HEK293 (cell line): ENCODE results near the gene ZCCHC14.

Experiments used
- CTCF ChIA-PET: fragments of 350-600 bp; formaldehyde crosslinking; extraction: SDS; loops from one replicate; lab custom pipeline; 2021; ENCODE audit warnings: antibody characterized with exemption; lab: Yijun Ruan, JAX
- POLR2A ChIA-PET: fragments of 300-600 bp; formaldehyde crosslinking; extraction: SDS; loops from one replicate; lab custom pipeline; 2020; ENCODE audit warnings: antibody characterized with exemption, inconsistent platforms; lab: Yijun Ruan, JAX
- H3K27ac ChIP-seq: fragments of 200-500 bp; sonication (Bioruptor generic); 2 replicates; pipeline ENCODE4 v1.5.1; 2014; ENCODE audit warnings: low read depth, low read length, control low read depth, inconsistent platforms; ENCODE audit errors: extremely low read depth
- H3K36me3 ChIP-seq, 2 experiments: fragments of 200-500 bp in 1 of 2; sonication (Bioruptor generic) in 1 of 2; 1 replicate in 1 of 2; 2 replicates in 1 of 2; pipeline ENCODE4 v1.5.1; 2014 to 2017; ENCODE audit warnings: inconsistent platforms in 2 of 2, low read length in 2 of 2; ENCODE audit not compliant: control insufficient read depth in 2 of 2, insufficient read depth in 1 of 2
- H3K4me1 ChIP-seq: fragments of 200-500 bp; sonication (Bioruptor generic); 2 replicates; pipeline ENCODE4 v1.5.1; 2014; ENCODE audit warnings: mild to moderate bottlenecking, low read length, inconsistent platforms; ENCODE audit not compliant: control insufficient read depth, insufficient read depth
- H3K4me3 ChIP-seq: 2 replicates; pipeline ENCODE4 v1.5.1; 2011; ENCODE audit warnings: low read depth, mild to moderate bottlenecking, control low read depth, low read length, moderate library complexity
- H3K9me3 ChIP-seq: fragments of 200-500 bp; sonication (Bioruptor generic); 2 replicates; pipeline ENCODE4 v1.5.1; 2014; ENCODE audit warnings: low read depth, low read length, inconsistent platforms; ENCODE audit not compliant: control insufficient read depth, insufficient read depth
- CTCF ChIP-seq: fragments of 450-650 bp; formaldehyde crosslinking; IDR thresholded peaks from 2 replicates; pipeline ENCODE4 v1.5.1; 2016; ENCODE audit warnings: missing biosample characterization, missing genetic modification characterization
- GLIS2 ChIP-seq: fragments of 450-650 bp; formaldehyde crosslinking; IDR thresholded peaks from 2 replicates; pipeline ENCODE4 v1.5.1; 2016; ENCODE audit warnings: missing biosample characterization, missing genetic modification characterization
- HOXA7 ChIP-seq: sonication (generic); formaldehyde crosslinking; IDR thresholded peaks from 2 replicates; pipeline ENCODE4 v1.8.1; 2022; ENCODE audit warnings: missing genetic modification reagents, borderline replicate concordance
- IKZF3 ChIP-seq: fragments of 450-650 bp; IDR thresholded peaks from 2 replicates; pipeline ENCODE4 v1.5.0; 2018; ENCODE audit warnings: missing biosample characterization, mild to moderate bottlenecking, missing genetic modification characterization, moderate library complexity
- INSM2 ChIP-seq: fragments of 450-650 bp; formaldehyde crosslinking; IDR thresholded peaks from 2 replicates; pipeline ENCODE4 v1.5.1; 2016; ENCODE audit warnings: missing biosample characterization, missing genetic modification characterization
- KLF9 ChIP-seq: fragments of 450-650 bp; formaldehyde crosslinking; IDR thresholded peaks from 2 replicates; pipeline ENCODE4 v1.5.1; 2016; ENCODE audit warnings: missing biosample characterization, missing genetic modification characterization, low read depth
- PRDM1 ChIP-seq: fragments of 450-650 bp; formaldehyde crosslinking; IDR thresholded peaks from 2 replicates; pipeline ENCODE4; 2016; ENCODE audit warnings: missing biosample characterization, missing genetic modification characterization
- SCRT1 ChIP-seq: fragments of 450-650 bp; formaldehyde crosslinking; IDR thresholded peaks from 2 replicates; pipeline ENCODE4 v1.5.1; 2016; ENCODE audit warnings: missing biosample characterization, missing genetic modification characterization, borderline replicate concordance
- SCRT2 ChIP-seq: fragments of 450-650 bp; formaldehyde crosslinking; IDR thresholded peaks from 2 replicates; pipeline ENCODE4 v1.5.1; 2016; ENCODE audit warnings: missing biosample characterization, missing genetic modification characterization
- SP2 ChIP-seq: fragments of 450-650 bp; formaldehyde crosslinking; IDR thresholded peaks from 2 replicates; pipeline ENCODE4 v1.5.1; 2016; ENCODE audit warnings: missing biosample characterization, missing genetic modification characterization
- SP3 ChIP-seq: fragments of 450-650 bp; formaldehyde crosslinking; IDR thresholded peaks from 2 replicates; pipeline ENCODE4 v1.5.1; 2016; ENCODE audit warnings: missing biosample characterization, missing genetic modification characterization
- ZBTB17 ChIP-seq: fragments of 450-650 bp; formaldehyde crosslinking; IDR thresholded peaks from 2 replicates; pipeline ENCODE4 v1.5.1; 2016; ENCODE audit warnings: missing biosample characterization, missing genetic modification characterization
- ZBTB20 ChIP-seq: fragments of 450-650 bp; formaldehyde crosslinking; IDR thresholded peaks from 2 replicates; pipeline ENCODE4 v1.5.1; 2016; ENCODE audit warnings: missing biosample characterization, missing genetic modification characterization
- ZBTB44 ChIP-seq: fragments of 450-650 bp; IDR thresholded peaks from 2 replicates; pipeline ENCODE4 v1.5.1; 2018; ENCODE audit warnings: missing biosample characterization, mild to moderate bottlenecking, missing genetic modification characterization
- ZBTB7A ChIP-seq: fragments of 450-650 bp; formaldehyde crosslinking; IDR thresholded peaks from 2 replicates; pipeline ENCODE4 v1.5.1; 2016; ENCODE audit warnings: low read depth, missing biosample characterization, missing genetic modification characterization
- ZEB2 ChIP-seq: fragments of 450-650 bp; formaldehyde crosslinking; IDR thresholded peaks from 2 replicates; pipeline ENCODE4 v1.5.1; 2016; ENCODE audit warnings: missing biosample characterization, missing genetic modification characterization
- ZNF155 ChIP-seq: fragments of 450-650 bp; formaldehyde crosslinking; IDR thresholded peaks from 2 replicates; pipeline ENCODE4 v1.5.1; 2016; ENCODE audit warnings: missing biosample characterization, missing genetic modification characterization
- ZNF157 ChIP-seq: fragments of 450-650 bp; formaldehyde crosslinking; IDR thresholded peaks from 2 replicates; pipeline ENCODE4 v1.5.1; 2016; ENCODE audit warnings: missing biosample characterization, missing genetic modification characterization
- ZNF223 ChIP-seq: fragments of 450-650 bp; formaldehyde crosslinking; IDR thresholded peaks from 2 replicates; pipeline ENCODE4 v1.5.1; 2016; ENCODE audit warnings: missing biosample characterization, missing genetic modification characterization
- ZNF302 ChIP-seq: fragments of 450-650 bp; formaldehyde crosslinking; IDR thresholded peaks from 2 replicates; pipeline ENCODE4 v1.5.1; 2016; ENCODE audit warnings: missing biosample characterization, missing genetic modification characterization, low read depth
- ZNF48 ChIP-seq: fragments of 450-650 bp; formaldehyde crosslinking; IDR thresholded peaks from 2 replicates; pipeline ENCODE4 v1.5.1; 2016; ENCODE audit warnings: missing biosample characterization, missing genetic modification characterization
- ZNF521 ChIP-seq: fragments of 450-650 bp; formaldehyde crosslinking; IDR thresholded peaks from 2 replicates; pipeline ENCODE4 v1.5.1; 2017; ENCODE audit warnings: missing biosample characterization, mild to moderate bottlenecking, missing genetic modification characterization
- ZNF660 ChIP-seq: fragments of 450-650 bp; IDR thresholded peaks from 2 replicates; pipeline ENCODE4 v1.5.1; 2018; ENCODE audit warnings: missing biosample characterization, mild to moderate bottlenecking, missing genetic modification characterization
- ZNF701 ChIP-seq: fragments of 450-650 bp; formaldehyde crosslinking; IDR thresholded peaks from 2 replicates; pipeline ENCODE4 v1.5.1; 2016; ENCODE audit warnings: missing biosample characterization, missing genetic modification characterization
- ZNF704 ChIP-seq: fragments of 450-650 bp; formaldehyde crosslinking; IDR thresholded peaks from 2 replicates; pipeline ENCODE4 v1.5.1; 2016; ENCODE audit warnings: missing biosample characterization, missing genetic modification characterization
- ZNF76 ChIP-seq: fragments of 450-650 bp; formaldehyde crosslinking; IDR thresholded peaks from 2 replicates; pipeline ENCODE4; 2016; ENCODE audit warnings: low read depth, missing biosample characterization, missing genetic modification characterization, borderline replicate concordance
- ZNF830 ChIP-seq: fragments of 450-650 bp; IDR thresholded peaks from 2 replicates; pipeline ENCODE4 v1.5.0; 2018; ENCODE audit warnings: missing biosample characterization, missing genetic modification characterization, low read depth, mild to moderate bottlenecking, moderate library complexity
- ZNF837 ChIP-seq: fragments of 450-650 bp; formaldehyde crosslinking; IDR thresholded peaks from 2 replicates; pipeline ENCODE4 v1.5.1; 2016; ENCODE audit warnings: missing biosample characterization, missing genetic modification characterization
- TF ChIP-seq, protein P1 (sequence below): fragments of 450-650 bp; formaldehyde crosslinking; IDR thresholded peaks from 2 replicates; pipeline ENCODE4 v1.5.1; 2016; ENCODE audit warnings: missing biosample characterization, missing genetic modification characterization

Gene ZCCHC14

DNA sequence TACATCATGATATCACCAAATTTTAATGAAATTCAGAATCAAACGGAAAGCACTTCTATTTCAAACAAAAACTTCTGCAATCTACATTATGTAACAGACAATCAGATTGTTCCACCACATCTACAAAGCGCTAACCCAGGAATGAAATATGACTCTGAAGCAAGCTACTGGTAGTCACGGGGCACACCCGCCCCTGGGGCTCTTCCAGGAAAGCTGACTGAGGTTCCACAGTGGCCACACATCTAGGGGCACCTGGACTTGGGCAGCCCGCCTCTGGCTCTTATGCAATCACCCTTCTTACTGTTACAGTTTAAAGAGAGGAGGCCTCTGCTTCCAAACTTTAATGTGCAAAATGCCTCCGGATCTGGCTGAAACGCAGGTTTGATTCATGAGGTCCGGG, 27.5 kb downstream of the ZCCHC14 start (continued):
- TF ChIP-seq SCRT2 (tag by site-specific recombination) (no peak), ZNF302 (tag by site-specific recombination) (no peak), KLF9 (peak; percentile 73), ZNF155 (tag by site-specific recombination) (no peak), ZNF76 (no peak)

DNA sequence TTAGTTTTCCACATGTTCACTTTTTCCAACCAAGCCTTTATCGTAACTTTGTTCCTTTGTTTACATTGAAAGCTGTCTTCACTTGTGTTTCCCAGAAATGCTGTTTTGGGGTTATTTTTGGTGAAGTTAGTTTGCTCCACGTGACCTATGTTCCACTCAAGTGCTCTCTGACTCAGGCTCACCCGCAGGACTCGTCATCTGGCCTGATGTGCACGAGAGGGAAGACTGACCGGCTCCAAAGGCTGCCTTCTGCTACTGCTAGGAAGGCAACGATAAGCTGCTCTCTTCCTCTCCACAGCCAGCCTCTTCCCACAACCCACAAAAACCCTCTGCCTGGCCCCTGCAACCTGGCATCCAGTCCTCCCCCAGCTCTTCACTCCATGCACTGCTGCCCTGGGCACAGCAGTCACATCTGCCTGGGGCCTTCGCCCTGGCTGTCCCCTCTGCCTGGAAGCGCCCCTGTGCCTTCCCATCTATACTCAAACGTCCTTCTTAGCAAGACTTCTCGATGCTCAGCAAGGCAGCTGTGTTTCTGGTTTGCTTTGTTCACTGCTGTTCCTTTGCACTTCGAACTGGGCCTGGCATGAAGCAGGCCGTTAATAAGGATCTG, 28.0 kb downstream of the ZCCHC14 start:
- Histone ChIP-seq H3K4me3 (no peak overlapping the region), H3K27ac (peak overlapping the region; percentile 17; the same call in 1 of the 2 replicates), H3K36me3 (peaks cover 3% of the 10 kb centered on the region in 2 experiments; a peak in 2 of 3 replicates), H3K4me1 (peaks cover 29% of the 10 kb centered on the region), H3K9me3 (no peaks in the 10 kb centered on the region)
- ChIA-PET POLR2A (no interaction called here), CTCF (interaction anchor here (0.6 to 2.1 kb wide), 6 partner anchors 12 to 106 kb away, joined by 3 to 7 read pairs (median 4); no protein-coding TSS in a partner anchor)
- TF ChIP-seq CTCF (no peak), ZNF223 (no peak), ZNF660 (no peak), ZNF521 (tag by site-specific recombination) (no peak), ZNF157 (tag by site-specific recombination) (no peak), ZNF837 (tag by site-specific recombination) (no peak), ZNF701 (tag by site-specific recombination) (no peak), ZNF830 (tag by site-specific recombination) (no peak), ZBTB44 (tag by site-specific recombination) (no peak), ZNF48 (tag by site-specific recombination) (no peak), SP2 (no peak), GLIS2 (tag by site-specific recombination) (no peak), ZNF704 (tag by site-specific recombination) (no peak), INSM2 (no peak), SP3 (tag by site-specific recombination) (no peak), IKZF3 (tag by site-specific recombination) (no peak), ZEB2 (tag by site-specific recombination) (no peak), PRDM1 (peak; percentile 35; the same call in 1 of the 2 replicates), HOXA7 (CRISPR knock-in tag) (no peak), SCRT1 (tag by site-specific recombination) (no peak), ZBTB20 (tag by site-specific recombination) (peak; percentile 60; the same call in 1 of the 2 replicates), ZBTB17 (tag by site-specific recombination) (0 out of 2 replicates have a peak, but pooled peaks have one; percentile 11), ZBTB7A (tag by site-specific recombination) (no peak)
- TF ChIP-seq, protein P1, sequence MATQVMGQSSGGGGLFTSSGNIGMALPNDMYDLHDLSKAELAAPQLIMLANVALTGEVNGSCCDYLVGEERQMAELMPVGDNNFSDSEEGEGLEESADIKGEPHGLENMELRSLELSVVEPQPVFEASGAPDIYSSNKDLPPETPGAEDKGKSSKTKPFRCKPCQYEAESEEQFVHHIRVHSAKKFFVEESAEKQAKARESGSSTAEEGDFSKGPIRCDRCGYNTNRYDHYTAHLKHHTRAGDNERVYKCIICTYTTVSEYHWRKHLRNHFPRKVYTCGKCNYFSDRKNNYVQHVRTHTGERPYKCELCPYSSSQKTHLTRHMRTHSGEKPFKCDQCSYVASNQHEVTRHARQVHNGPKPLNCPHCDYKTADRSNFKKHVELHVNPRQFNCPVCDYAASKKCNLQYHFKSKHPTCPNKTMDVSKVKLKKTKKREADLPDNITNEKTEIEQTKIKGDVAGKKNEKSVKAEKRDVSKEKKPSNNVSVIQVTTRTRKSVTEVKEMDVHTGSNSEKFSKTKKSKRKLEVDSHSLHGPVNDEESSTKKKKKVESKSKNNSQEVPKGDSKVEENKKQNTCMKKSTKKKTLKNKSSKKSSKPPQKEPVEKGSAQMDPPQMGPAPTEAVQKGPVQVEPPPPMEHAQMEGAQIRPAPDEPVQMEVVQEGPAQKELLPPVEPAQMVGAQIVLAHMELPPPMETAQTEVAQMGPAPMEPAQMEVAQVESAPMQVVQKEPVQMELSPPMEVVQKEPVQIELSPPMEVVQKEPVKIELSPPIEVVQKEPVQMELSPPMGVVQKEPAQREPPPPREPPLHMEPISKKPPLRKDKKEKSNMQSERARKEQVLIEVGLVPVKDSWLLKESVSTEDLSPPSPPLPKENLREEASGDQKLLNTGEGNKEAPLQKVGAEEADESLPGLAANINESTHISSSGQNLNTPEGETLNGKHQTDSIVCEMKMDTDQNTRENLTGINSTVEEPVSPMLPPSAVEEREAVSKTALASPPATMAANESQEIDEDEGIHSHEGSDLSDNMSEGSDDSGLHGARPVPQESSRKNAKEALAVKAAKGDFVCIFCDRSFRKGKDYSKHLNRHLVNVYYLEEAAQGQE (tag by site-specific recombination), result no peak
